Trophoblast cell (in vitro differentiated cells and primary cell): ENCODE results near the gene EML6.

ENCODE experiments used
- DNase-seq, 2 donors: peaks; one replicate each; pipeline ENCODE4 v3.0.0-alpha.2; 2016
- H2AFZ ChIP-seq: 2 replicates; pipeline ENCODE4 v1.6.1; 2013; ENCODE audit warnings: low read length, moderate library complexity, mild to moderate bottlenecking; ENCODE audit not compliant: insufficient read depth, poor library complexity
- H2AK5ac ChIP-seq: 2 replicates; pipeline ENCODE4 v1.6.1; 2013; ENCODE audit warnings: mild to moderate bottlenecking, low read length
- H2BK120ac ChIP-seq: 2 replicates; pipeline ENCODE4 v1.6.1; 2013; ENCODE audit warnings: low read length, mild to moderate bottlenecking, moderate library complexity; ENCODE audit not compliant: insufficient read depth, poor library complexity
- H2BK12ac ChIP-seq: 2 replicates; pipeline ENCODE4 v1.6.1; 2013; ENCODE audit warnings: mild to moderate bottlenecking, low read length, moderate library complexity
- H2BK5ac ChIP-seq: 2 replicates; pipeline ENCODE4 v1.6.1; 2013; ENCODE audit warnings: low read length, low read depth, moderate library complexity, mild to moderate bottlenecking; ENCODE audit not compliant: poor library complexity
- H3K14ac ChIP-seq: 2 replicates; pipeline ENCODE4 v1.6.1; 2013; ENCODE audit warnings: mild to moderate bottlenecking, low read length
- H3K18ac ChIP-seq: 2 replicates; pipeline ENCODE4 v1.6.1; 2013; ENCODE audit warnings: mild to moderate bottlenecking, low read length
- H3K23ac ChIP-seq: 2 replicates; pipeline ENCODE4 v1.6.1; 2013; ENCODE audit warnings: low read length
- H3K27ac ChIP-seq: 2 replicates; pipeline ENCODE4 v1.5.1; 2013; ENCODE audit warnings: low read depth, mild to moderate bottlenecking, inconsistent platforms, low read length, moderate library complexity
- H3K27me3 ChIP-seq: 2 replicates; pipeline ENCODE4 v1.6.1; 2013; ENCODE audit warnings: inconsistent platforms, mild to moderate bottlenecking, low read length, moderate library complexity; ENCODE audit not compliant: insufficient read depth
- H3K36me3 ChIP-seq, 2 experiments: 1 replicate in 1 of 2; 2 replicates in 1 of 2; pipeline ENCODE4 v1.6.1; 2013; ENCODE audit warnings: low read length in 2 of 2, mild to moderate bottlenecking in 2 of 2, moderate library complexity in 1 of 2; ENCODE audit not compliant: insufficient read depth in 2 of 2, control insufficient read depth in 1 of 2
- H3K4ac ChIP-seq: 2 replicates; pipeline ENCODE4 v1.6.1; 2013; ENCODE audit warnings: low read depth, mild to moderate bottlenecking, low read length, moderate library complexity
- H3K4me1 ChIP-seq, 2 experiments: 1 replicate in 1 of 2; 2 replicates in 1 of 2; pipeline ENCODE4 v1.6.1; 2013; ENCODE audit warnings: low read length in 2 of 2, mild to moderate bottlenecking in 2 of 2, moderate library complexity in 1 of 2; ENCODE audit not compliant: insufficient read depth in 2 of 2, control insufficient read depth in 1 of 2
- H3K4me2 ChIP-seq: 2 replicates; pipeline ENCODE4 v1.6.1; 2013; ENCODE audit warnings: inconsistent platforms, mild to moderate bottlenecking, low read length, moderate library complexity
- H3K4me3 ChIP-seq: 2 replicates; pipeline ENCODE4 v1.5.1; 2013; ENCODE audit warnings: mild to moderate bottlenecking, low read depth, low read length, inconsistent platforms
- H3K79me1 ChIP-seq: one replicate; pipeline ENCODE4 v1.6.1; 2013; ENCODE audit warnings: low read length
- H3K79me2 ChIP-seq: 2 replicates; pipeline ENCODE4 v1.6.1; 2013; ENCODE audit warnings: low read length, mild to moderate bottlenecking; ENCODE audit not compliant: control insufficient read depth, insufficient read depth, poor library complexity
- H3K9ac ChIP-seq: 2 replicates; pipeline ENCODE4 v1.6.1; 2013; ENCODE audit warnings: mild to moderate bottlenecking, low read length
- H3K9me3 ChIP-seq: 2 replicates; pipeline ENCODE4 v1.6.1; 2013; ENCODE audit warnings: low read depth, mild to moderate bottlenecking, control low read depth, inconsistent platforms, low read length; ENCODE audit not compliant: insufficient read depth
- H4K12ac ChIP-seq: 2 replicates; pipeline ENCODE4 v1.6.1; 2013; ENCODE audit warnings: low read depth, mild to moderate bottlenecking, low read length, moderate library complexity
- H4K8ac ChIP-seq: 2 replicates; pipeline ENCODE4 v1.6.1; 2013; ENCODE audit warnings: low read depth, mild to moderate bottlenecking, low read length, moderate library complexity
- H4K91ac ChIP-seq: one replicate; pipeline ENCODE4 v1.6.1; 2013; ENCODE audit warnings: low read depth, mild to moderate bottlenecking, low read length, moderate library complexity
- WGBS: extraction: QIAGEN DNeasy Blood & Tissue Kit; methylation state at CpG from one replicate; pipeline ENCODE4 v1.1.7; 2013; ENCODE audit warnings: missing lambda C conversion rate; ENCODE audit not compliant: insufficient read length, insufficient coverage; ENCODE audit errors: extremely low coverage; 5-methylcytosine and 5-hydroxymethylcytosine counted together

The EML6 gene

DNA sequence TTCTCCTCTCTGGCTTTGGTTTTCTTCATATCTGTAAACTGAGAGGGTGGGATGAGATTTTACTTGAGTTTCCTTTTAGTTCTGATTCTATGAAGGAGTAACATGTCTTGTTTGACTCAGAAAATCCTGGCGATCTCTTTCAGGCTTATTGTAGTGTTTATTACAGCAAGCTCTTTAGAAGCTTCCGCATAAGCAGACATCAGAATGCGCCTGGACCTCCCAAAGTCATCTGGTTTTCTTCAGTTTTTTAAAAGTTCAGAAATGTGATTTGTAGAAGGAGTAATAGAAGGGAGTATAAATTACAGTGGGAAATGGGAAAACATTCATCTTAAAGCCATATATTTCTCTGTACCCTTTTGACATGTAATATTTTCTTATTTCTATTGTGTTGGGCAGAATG, 68.4 kb downstream of the EML6 start:
- no peaks in the 10 kb centered on the region for H3K36me3 ChIP-seq
- H3K4ac ChIP-seq = no peak overlapping the region
- H4K91ac ChIP-seq = no peak overlapping the region
- H3K9me3 ChIP-seq = no peaks in the 10 kb centered on the region
- H3K27ac ChIP-seq = no peak overlapping the region
- WGBS = no CpG with 5 or more reads among the region's 3 CpGs
- no peaks in the 10 kb centered on the region for H3K27me3 ChIP-seq
- H2AFZ ChIP-seq = no peak overlapping the region
- peaks cover 0 to 2% of the 10 kb centered on the region in 2 experiments for H3K4me1 ChIP-seq
- H3K14ac ChIP-seq = no peak overlapping the region
- H3K9ac ChIP-seq = no peak overlapping the region
- no peaks in the 10 kb centered on the region for H3K79me1 ChIP-seq
- H2BK120ac ChIP-seq = no peak overlapping the region
- H2BK12ac ChIP-seq = no peak overlapping the region
- H3K4me3 ChIP-seq = no peak overlapping the region
- H4K8ac ChIP-seq = no peak overlapping the region
- no peak overlapping the region for H2BK5ac ChIP-seq
- H3K23ac ChIP-seq = no peak overlapping the region
- H4K12ac ChIP-seq = no peak overlapping the region
- DNase-seq = no peak
- no peaks in the 10 kb centered on the region for H3K79me2 ChIP-seq
- no peak overlapping the region for H3K18ac ChIP-seq
- H3K4me2 ChIP-seq = no peak overlapping the region
- no peak overlapping the region for H2AK5ac ChIP-seq

- no peak for DNase-seq
- Histone ChIP-seq H3K79me1 (no peaks in the 10 kb centered on the region), H3K9ac (no peak overlapping the region), H2BK5ac (no peak overlapping the region), H2AFZ (no peak overlapping the region), H3K27me3 (no peaks in the 10 kb centered on the region), H3K36me3 (no peaks in the 10 kb centered on the region), H3K9me3 (no peaks in the 10 kb centered on the region), H2AK5ac (no peak overlapping the region), H2BK120ac (no peak overlapping the region), H4K8ac (no peak overlapping the region), H3K4me2 (no peak overlapping the region), H4K12ac (no peak overlapping the region), H3K23ac (no peak overlapping the region), H3K4me1 (peaks cover 0 to 2% of the 10 kb centered on the region in 2 experiments), H3K4ac (no peak overlapping the region), H3K18ac (no peak overlapping the region), H3K4me3 (no peak overlapping the region), H3K27ac (no peak overlapping the region), H3K14ac (no peak overlapping the region), H4K91ac (no peak overlapping the region), H3K79me2 (no peaks in the 10 kb centered on the region), H2BK12ac (no peak overlapping the region)
- WGBS = no CpG with 5 or more reads among the region's 4 CpGs
Measured at GRCh38 chr2:54797307-54797706, 73.8 kb downstream of the EML6 start.

- no peak overlapping the region for H3K4me3 ChIP-seq
- H3K79me1 ChIP-seq = no peaks in the 10 kb centered on the region
- no peak overlapping the region for H2BK120ac ChIP-seq
- no peak overlapping the region for H2AFZ ChIP-seq
- H2BK5ac ChIP-seq = no peak overlapping the region
- no CpG with 5 or more reads among the region's 6 CpGs for WGBS
- H2BK12ac ChIP-seq = no peak overlapping the region
- H4K12ac ChIP-seq = no peak overlapping the region
- H3K4me2 ChIP-seq = no peak overlapping the region
- H3K18ac ChIP-seq = no peak overlapping the region
- no peaks in the 10 kb centered on the region for H3K4me1 ChIP-seq
- no peaks in the 10 kb centered on the region for H3K79me2 ChIP-seq
- H3K9ac ChIP-seq = no peak overlapping the region
- no peak overlapping the region for H2AK5ac ChIP-seq
- no peak overlapping the region for H3K14ac ChIP-seq
- H4K91ac ChIP-seq = no peak overlapping the region
- DNase-seq = no peak
- H3K9me3 ChIP-seq = no peaks in the 10 kb centered on the region
- H4K8ac ChIP-seq = no peak overlapping the region
- no peaks in the 10 kb centered on the region for H3K36me3 ChIP-seq
- no peak overlapping the region for H3K23ac ChIP-seq
- H3K27ac ChIP-seq = no peak overlapping the region
- H3K27me3 ChIP-seq = no peaks in the 10 kb centered on the region
- H3K4ac ChIP-seq = no peak overlapping the region
Measured at GRCh38 chr2:54801352-54801751, 77.9 kb downstream of the EML6 start.

GRCh38 chr2:54803783-54804751, 80.6 kb downstream of the EML6 start:
- Histone ChIP-seq H3K4me2 (no peak overlapping the region), H3K9ac (no peak overlapping the region), H3K18ac (no peak overlapping the region), H4K91ac (no peak overlapping the region), H3K23ac (no peak overlapping the region), H3K27ac (no peak overlapping the region), H3K4ac (no peak overlapping the region), H3K4me1 (no peaks in the 10 kb centered on the region), H3K79me2 (no peaks in the 10 kb centered on the region), H3K4me3 (no peak overlapping the region), H2BK5ac (no peak overlapping the region), H2AFZ (no peak overlapping the region), H2AK5ac (no peak overlapping the region), H3K36me3 (no peaks in the 10 kb centered on the region), H4K8ac (no peak overlapping the region), H3K9me3 (no peaks in the 10 kb centered on the region), H2BK120ac (no peak overlapping the region), H2BK12ac (no peak overlapping the region), H3K79me1 (no peaks in the 10 kb centered on the region), H4K12ac (no peak overlapping the region), H3K14ac (no peak overlapping the region), H3K27me3 (no peaks in the 10 kb centered on the region)
- DNase-seq = no peak
- WGBS = no CpG with 5 or more reads among the region's 3 CpGs
